ENCODE results near the gene RHBDD2.
"Not testable (repeated sequence)": the region's sequence is repeated elsewhere in the genome, so short reads cannot be mapped to it uniquely, and the experiment has no call there.

Gene RHBDD2

GRCh38 chr7:75888464-75889222, 9.8 kb downstream of the RHBDD2 start:
- DNase-seq, result peak in 55 of 58 donors; percentile 13 to 86 (median 57)

GRCh38 chr7:75889223-75889825, 10.5 kb downstream of the RHBDD2 start:
- DNase-seq, result no peak

GRCh38 chr7:75889826-75890225, 11.0 kb downstream of the RHBDD2 start:
- no peak for DNase-seq

DNA sequence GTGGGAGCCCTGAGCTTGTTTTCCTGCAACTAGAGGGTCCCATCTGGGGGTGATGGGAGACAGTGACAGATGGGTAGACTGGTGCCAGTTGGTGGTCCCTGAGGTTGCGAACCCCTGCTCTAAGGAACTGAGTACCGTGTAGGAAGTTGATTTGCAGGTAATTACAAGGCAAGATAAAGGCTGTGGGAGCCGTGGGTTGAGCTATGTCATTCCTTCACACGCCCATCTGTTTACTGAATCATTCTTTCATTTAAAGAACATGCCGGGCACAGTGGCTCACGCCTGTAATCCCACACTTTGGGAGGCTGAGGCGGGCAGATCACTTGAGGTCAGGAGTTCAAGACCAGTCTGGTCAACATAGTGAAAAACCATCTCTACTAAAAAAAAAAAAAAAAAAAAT, 12.4 kb downstream of the RHBDD2 start:
- not testable (repeated sequence) for DNase-seq

DNA sequence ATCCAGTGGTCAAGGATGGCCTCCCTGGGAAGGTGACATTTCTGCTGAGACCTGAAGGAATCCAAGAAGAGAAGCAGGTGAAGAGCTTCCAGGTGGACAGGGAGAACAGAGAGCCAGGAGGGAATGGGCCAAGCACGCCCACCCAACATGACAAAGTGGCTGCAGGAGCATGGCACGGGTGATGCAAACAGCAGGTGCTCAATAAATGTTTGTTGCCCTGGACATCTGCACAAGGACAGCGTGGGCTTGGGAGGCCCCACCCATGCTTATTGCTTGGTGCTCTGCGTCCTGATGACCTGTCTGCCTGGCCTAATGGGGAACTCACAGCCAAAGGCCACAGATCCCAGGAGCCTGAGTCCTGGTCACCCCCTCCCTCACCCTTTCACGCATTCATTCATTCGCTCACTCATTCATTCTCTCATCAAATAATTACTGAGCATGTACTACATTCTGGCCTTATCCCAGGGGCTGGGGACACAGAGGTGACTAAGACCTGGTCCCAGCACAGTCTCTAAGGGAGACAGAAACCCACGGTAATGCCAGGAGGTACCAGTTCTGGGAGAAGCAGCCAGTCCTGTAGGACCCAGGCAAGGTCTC, 13.1 kb downstream of the RHBDD2 start:
- no peak for DNase-seq

DNA sequence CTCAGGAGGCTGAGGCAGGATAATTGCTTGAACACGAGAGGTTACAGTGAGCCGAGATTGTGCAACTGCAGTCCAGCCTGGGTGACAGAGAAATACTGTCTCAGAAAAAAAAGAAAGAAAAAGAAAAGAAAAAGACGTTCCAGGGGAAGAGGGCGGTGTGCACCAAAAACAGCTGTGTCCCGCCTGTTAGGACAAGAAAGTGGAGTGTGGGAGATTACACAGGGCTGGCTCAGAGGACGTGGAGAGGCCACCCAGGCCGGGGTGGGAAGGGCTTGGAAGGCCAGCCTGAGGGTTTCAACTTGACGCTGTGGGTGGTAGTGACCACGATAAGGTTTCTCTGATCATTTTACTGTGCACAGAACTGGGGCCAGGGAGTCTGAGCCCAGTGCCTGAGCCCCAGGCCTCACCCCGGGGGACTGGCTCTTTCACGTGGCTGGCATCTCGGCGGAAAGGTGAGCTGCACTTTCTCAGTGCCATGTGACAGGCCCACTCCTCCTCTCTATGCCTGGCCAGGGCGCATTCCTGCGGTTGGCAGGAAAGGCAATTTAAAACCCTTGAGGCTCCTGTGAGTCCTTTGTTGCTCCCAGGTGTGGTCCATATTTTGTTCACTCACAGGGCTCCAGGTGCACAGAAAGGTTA, 13.9 kb downstream of the RHBDD2 start:
- no peak for DNase-seq

GRCh38 chr7:75896803-75897327, 18.0 kb downstream of the RHBDD2 start:
- no peak for DNase-seq

DNA sequence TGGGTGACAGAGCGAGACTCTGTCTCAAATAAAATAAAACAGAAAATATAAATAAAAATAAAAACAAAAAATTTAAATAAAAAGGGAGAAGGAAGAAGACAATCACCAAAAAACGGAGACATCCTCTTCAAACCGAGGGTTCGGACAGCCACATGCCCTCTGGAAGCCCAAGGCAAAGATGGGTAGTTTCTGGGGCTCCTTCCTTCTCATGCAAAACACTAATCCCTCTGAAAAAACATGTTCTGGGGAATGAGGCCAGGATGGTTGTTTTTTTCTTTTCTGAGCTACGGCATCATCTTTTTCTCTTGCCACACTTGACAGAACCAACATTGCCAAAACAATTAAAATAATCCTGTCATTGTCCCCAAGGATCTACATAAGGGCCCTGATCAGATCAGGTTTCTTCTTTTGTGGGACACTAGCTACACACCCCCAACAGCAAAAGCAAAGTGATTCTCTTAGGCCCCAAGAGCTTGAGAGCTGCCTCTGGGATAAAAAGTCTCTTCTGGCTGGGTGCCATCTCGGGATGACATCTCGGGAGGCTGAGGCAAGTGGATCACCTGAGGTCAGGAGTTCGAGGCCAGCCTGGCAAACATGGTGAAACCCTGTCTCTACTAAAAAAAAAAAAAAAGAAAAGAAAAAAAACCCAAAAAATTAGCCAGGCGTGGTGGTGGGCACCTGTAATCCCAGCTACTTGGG, 21.9 kb downstream of the RHBDD2 start:
- DNase-seq, result no peak

DNA sequence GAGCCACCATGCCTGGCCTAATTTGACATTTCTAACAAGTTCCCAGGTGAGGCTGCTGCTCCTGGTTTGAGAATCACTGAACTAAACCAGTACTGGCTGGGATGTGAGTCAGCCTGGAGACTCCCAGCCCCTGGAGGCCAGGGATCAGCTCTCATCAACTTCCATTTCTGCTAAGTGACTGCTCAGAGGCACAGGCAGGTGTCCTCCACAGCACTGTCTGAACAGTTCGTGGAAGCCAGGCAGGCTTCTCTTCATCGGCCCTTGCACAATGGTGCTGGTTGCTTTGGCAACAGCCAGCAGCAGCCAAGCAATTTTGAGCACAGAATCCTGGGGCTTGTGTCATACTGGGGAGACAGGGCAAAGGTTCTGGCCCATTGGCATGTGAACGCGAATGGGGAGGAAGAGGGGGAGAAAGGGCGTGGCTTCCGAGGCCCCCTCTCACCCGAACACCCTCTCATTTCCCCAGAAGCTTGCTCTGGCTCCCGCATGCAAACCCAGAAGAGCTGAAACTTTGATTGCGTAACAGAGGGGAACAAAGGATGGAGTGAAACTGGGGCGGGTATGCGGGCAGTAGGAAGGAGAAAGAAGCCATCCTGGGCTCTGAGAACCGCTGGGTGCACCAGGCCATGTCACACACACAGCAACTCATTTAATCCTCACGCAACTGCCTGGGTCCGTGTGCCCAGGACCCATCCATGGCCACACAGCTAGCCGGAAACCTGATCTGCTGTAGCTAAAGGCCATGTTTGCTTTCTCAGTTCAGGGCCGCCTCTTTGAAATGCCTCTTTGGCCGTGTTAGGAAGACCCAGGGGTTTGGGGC, 27.2 kb downstream of the RHBDD2 start:
- DNase-seq, result peak in 55 of 58 donors; percentile 4 to 86 (median 58)

GRCh38 chr7:75906991-75907667, 28.3 kb downstream of the RHBDD2 start:
- DNase-seq, result no peak

GRCh38 chr7:75907668-75908039, 28.8 kb downstream of the RHBDD2 start:
- DNase-seq, result not testable (repeated sequence)

DNA sequence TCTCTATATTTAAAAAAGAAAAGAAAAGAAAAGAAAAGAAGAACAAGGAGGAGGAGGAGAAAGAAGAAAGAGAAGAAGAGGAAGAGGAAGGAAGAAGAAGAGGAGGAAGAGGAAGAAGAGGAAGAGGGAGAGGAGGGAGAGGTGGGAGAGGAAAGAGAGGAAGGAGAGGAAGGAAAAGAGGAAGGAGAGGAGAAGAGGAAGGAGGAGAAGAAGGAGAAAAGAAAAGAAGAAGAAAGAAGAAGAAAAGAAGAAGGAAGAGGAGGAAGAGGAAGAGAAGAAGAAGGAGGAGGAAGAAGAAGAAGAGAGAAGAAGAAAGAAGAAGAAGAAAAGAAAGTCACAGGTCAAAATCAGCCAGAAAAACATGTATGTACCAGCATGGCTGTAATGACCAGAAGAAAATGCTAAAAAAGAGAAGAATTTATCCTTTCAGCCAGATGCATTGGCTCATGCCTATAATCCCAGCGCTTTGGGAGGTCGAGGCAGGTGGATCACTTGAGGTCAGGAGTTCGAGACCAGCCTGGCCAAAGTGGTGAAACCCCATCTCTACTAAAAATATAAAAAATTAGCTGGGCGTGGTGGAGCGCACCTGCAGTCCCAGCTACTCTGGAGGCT, 30.8 kb downstream of the RHBDD2 start:
- DNase-seq, result no peak

GRCh38 chr7:75911186-75911585, 32.4 kb downstream of the RHBDD2 start:
- not testable (repeated sequence) for DNase-seq

DNA sequence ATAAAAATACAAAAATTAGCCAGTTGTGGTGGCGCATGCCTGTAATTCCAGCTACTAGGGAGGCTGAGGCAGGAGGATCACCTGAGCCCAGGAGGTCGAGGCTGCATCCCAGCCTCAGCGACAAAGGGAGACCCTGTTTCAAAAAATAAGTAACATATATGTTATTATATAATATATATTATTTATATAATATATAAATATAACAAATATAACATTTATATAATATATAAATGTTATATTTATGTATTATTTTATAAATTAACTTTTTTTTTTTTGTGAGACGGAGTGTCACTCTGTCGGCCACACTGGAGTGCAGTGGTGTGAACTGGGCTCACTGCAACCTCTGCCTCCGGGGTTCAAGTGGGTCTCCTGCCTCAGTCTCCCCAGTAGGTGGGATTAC, 34.6 kb downstream of the RHBDD2 start:
- no peak for DNase-seq

GRCh38 chr7:75914169-75914654, 35.4 kb downstream of the RHBDD2 start:
- DNase-seq, result peak in 3 of 58 donors; percentile 20 to 37 (median 36)

GRCh38 chr7:75914655-75915415, 36.0 kb downstream of the RHBDD2 start, which contains the start of gene POR:
Gene POR, plus strand, starts transcription at chr7:75915155. Its CDS starts 38,847 bp downstream, at chr7:75954002.
- DNase-seq, result peak; percentile 66 to 98 (median 95)

GRCh38 chr7:75915416-75916156, 36.8 kb downstream of the RHBDD2 start:
- peak in 17 of 58 donors; percentile 4 to 49 (median 31) for DNase-seq

All from anterior cingulate cortex (tissue), 58 donors.